ENCODE results near the gene SEMA5A. TPM values are rescaled to one million over a fixed set of nuclear protein-coding genes. Genes with fewer than 3 reads are reported as not detected.

SEMA5A gene
- total RNA-seq, 4 donors from 2014 or later, result 2.4 to 129 (median 10.0) TPM

GRCh38 chr5:9470410-9470809, 75.5 kb downstream of the SEMA5A start:
- TF ChIP-seq CTCF (IDR thresholded peaks at IDR 0.05), result no peak
- TF ChIP-seq POLR2A (IDR thresholded peaks at IDR 0.05), result no peak
- Histone ChIP-seq H3K27ac (no peak overlapping the region), H3K36me3 (no peaks in the 10 kb centered on the region), H3K9me3 (no peaks in the 10 kb centered on the region), H3K4me1 (no peaks in the 10 kb centered on the region), H3K27me3 (no peaks in the 10 kb centered on the region), H3K4me3 (no peak overlapping the region)
- intact Hi-C loops (cut with DNase I; ENCODE audit: low total_unique reads), result no loop called here
- DNase-seq, result no peak

- no peak overlapping the region for H3K4me3 ChIP-seq
- TF ChIP-seq CTCF (IDR thresholded peaks at IDR 0.05) (no peak), POLR2A (IDR thresholded peaks at IDR 0.05) (no peak)
- peak overlapping the region in 1 of 2 donors; percentile 44 for H3K27ac ChIP-seq
- no peaks in the 10 kb centered on the region for H3K36me3 ChIP-seq
- H3K27me3 ChIP-seq, result no peaks in the 10 kb centered on the region
- peak; percentile 18 to 39 for DNase-seq
- intact Hi-C loops (cut with DNase I; ENCODE audit: low total_unique reads), result no loop called here
- no peaks in the 10 kb centered on the region for H3K9me3 ChIP-seq
- H3K4me1 ChIP-seq, result no peaks in the 10 kb centered on the region
These were observed 77.9 kb downstream of the SEMA5A start for GRCh38 chr5:9468060-9468388.

GRCh38 chr5:9467199-9468059, 78.4 kb downstream of the SEMA5A start:
- intact Hi-C loops (cut with DNase I; ENCODE audit: low total_unique reads), result no loop called here
- no peaks in the 10 kb centered on the region for H3K27me3 ChIP-seq
- H3K36me3 ChIP-seq, result no peaks in the 10 kb centered on the region
- H3K27ac ChIP-seq, result peak overlapping the region; percentile 40 to 44
- no peak for TF ChIP-seq CTCF (IDR thresholded peaks at IDR 0.05)
- no peak for TF ChIP-seq POLR2A (IDR thresholded peaks at IDR 0.05)
- DNase-seq, result peak in 1 of 2 donors; percentile 21
- H3K4me1 ChIP-seq, result no peaks in the 10 kb centered on the region
- no peak overlapping the region for H3K4me3 ChIP-seq
- no peaks in the 10 kb centered on the region for H3K9me3 ChIP-seq

GRCh38 chr5:9466697-9467096, 79.2 kb downstream of the SEMA5A start:
- Histone ChIP-seq H3K27me3 (no peaks in the 10 kb centered on the region), H3K4me1 (no peaks in the 10 kb centered on the region), H3K27ac (peak overlapping the region in 1 of 2 donors; percentile 44), H3K9me3 (no peaks in the 10 kb centered on the region), H3K36me3 (no peaks in the 10 kb centered on the region), H3K4me3 (no peak overlapping the region)
- intact Hi-C loops (cut with DNase I; ENCODE audit: low total_unique reads), result no loop called here
- TF ChIP-seq CTCF (IDR thresholded peaks at IDR 0.05) (no peak), POLR2A (IDR thresholded peaks at IDR 0.05) (no peak)
- DNase-seq, result no peak

- intact Hi-C loops (cut with DNase I; ENCODE audit: low total_unique reads), result no loop called here
- H3K9me3 ChIP-seq, result no peaks in the 10 kb centered on the region
- no peak for DNase-seq
- TF ChIP-seq POLR2A (IDR thresholded peaks at IDR 0.05), result no peak
- no peak for TF ChIP-seq CTCF (IDR thresholded peaks at IDR 0.05)
- H3K36me3 ChIP-seq, result no peaks in the 10 kb centered on the region
- H3K4me1 ChIP-seq, result no peaks in the 10 kb centered on the region
- H3K27me3 ChIP-seq, result no peaks in the 10 kb centered on the region
- no peak overlapping the region for H3K27ac ChIP-seq
- H3K4me3 ChIP-seq, result no peak overlapping the region
These were observed 81.4 kb downstream of the SEMA5A start for GRCh38 chr5:9464478-9464877.

Measured in uterus (tissue), 4 donors.